ENCODE results near the gene RDH16. TPM values are rescaled to one million over a fixed set of nuclear protein-coding genes. Genes with fewer than 3 reads are reported as not detected.

RDH16 gene
- total and polyA plus RNA-seq, 2 experiments from 2014 or later: 0.52 to 0.66 TPM

GRCh38 chr12:56987011-56987410 lies 29.6 kb upstream of the RDH16 start:
- DNase-seq (ENCODE audit: low spot score) (no peak), ATAC-seq (no peak)
- Mint-ChIP-seq H3K9me3 (no peaks in the 10 kb centered on the region), H3K4me3 (no peak overlapping the region), H3K27me3 (ENCODE audit: insufficient read depth, low read depth, poor library complexity) (peaks cover 10% of the 10 kb centered on the region), H3K27ac (no peak overlapping the region), H3K36me3 (ENCODE audit: low read depth) (no peaks in the 10 kb centered on the region), H3K4me1 (peaks cover 16% of the 10 kb centered on the region)
- no peaks in the 10 kb centered on the region for H4K20me1 ChIP-seq (replicated peaks; ENCODE audit: insufficient read depth)
- no peak overlapping the region for H3K27ac ChIP-seq (ENCODE audit: low read depth)
- no peak overlapping the region for H3K4me3 ChIP-seq
- TF ChIP-seq POLR2AphosphoS5 (IDR thresholded peaks at IDR 0.05; ENCODE audit: low read depth): no peak
- TF ChIP-seq CREB1 (CRISPR knock-in tag; IDR thresholded peaks at IDR 0.05; ENCODE audit: low read depth): no peak
- TF ChIP-seq STAT1 (IDR thresholded peaks at IDR 0.05; ENCODE audit: unreplicated experiment): no peak
- TF ChIP-seq EZH2 (IDR thresholded peaks at IDR 0.05; ENCODE audit: low read depth, unreplicated experiment): no peak
- TF ChIP-seq ZNF331 (CRISPR knock-in tag; IDR thresholded peaks at IDR 0.05; ENCODE audit: low read depth): no peak
- no peak for TF ChIP-seq ZNF462 (CRISPR knock-in tag; IDR thresholded peaks at IDR 0.05)
- TF ChIP-seq, protein P1, sequence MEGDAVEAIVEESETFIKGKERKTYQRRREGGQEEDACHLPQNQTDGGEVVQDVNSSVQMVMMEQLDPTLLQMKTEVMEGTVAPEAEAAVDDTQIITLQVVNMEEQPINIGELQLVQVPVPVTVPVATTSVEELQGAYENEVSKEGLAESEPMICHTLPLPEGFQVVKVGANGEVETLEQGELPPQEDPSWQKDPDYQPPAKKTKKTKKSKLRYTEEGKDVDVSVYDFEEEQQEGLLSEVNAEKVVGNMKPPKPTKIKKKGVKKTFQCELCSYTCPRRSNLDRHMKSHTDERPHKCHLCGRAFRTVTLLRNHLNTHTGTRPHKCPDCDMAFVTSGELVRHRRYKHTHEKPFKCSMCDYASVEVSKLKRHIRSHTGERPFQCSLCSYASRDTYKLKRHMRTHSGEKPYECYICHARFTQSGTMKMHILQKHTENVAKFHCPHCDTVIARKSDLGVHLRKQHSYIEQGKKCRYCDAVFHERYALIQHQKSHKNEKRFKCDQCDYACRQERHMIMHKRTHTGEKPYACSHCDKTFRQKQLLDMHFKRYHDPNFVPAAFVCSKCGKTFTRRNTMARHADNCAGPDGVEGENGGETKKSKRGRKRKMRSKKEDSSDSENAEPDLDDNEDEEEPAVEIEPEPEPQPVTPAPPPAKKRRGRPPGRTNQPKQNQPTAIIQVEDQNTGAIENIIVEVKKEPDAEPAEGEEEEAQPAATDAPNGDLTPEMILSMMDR (conservative IDR thresholded peaks at IDR 0.05; ENCODE audit: low read depth in 2 of 2): no peak
- no peak for TF ChIP-seq ZNF114 (CRISPR knock-in tag; IDR thresholded peaks at IDR 0.05)
- no peak for TF ChIP-seq NANOG (IDR thresholded peaks at IDR 0.05; ENCODE audit: borderline replicate concordance)
- no peak for TF ChIP-seq JUNB (IDR thresholded peaks at IDR 0.05; ENCODE audit: unreplicated experiment)
- no peak for TF ChIP-seq ETS1 (IDR thresholded peaks at IDR 0.05)
- no peak for TF ChIP-seq EZH2phosphoT487 (IDR thresholded peaks at IDR 0.05; ENCODE audit: unreplicated experiment)
- no peak for TF ChIP-seq REST (IDR thresholded peaks at IDR 0.05; ENCODE audit: unreplicated experiment)
- no peaks in the 10 kb centered on the region for H3K27me3 ChIP-seq (ENCODE audit: insufficient read depth)
- peaks cover 6% of the 10 kb centered on the region; the same call in 1 of the 2 replicates for H3K9me2 ChIP-seq (ENCODE audit: insufficient read depth)
- no peaks in the 10 kb centered on the region for H3K79me2 ChIP-seq (replicated peaks; ENCODE audit: insufficient read depth)
- H2AFZ ChIP-seq: no peak overlapping the region; the same call in 1 of the 2 replicates
- peaks cover 10% of the 10 kb centered on the region for H3K4me1 ChIP-seq (ENCODE audit: insufficient read depth)
- no peaks in the 10 kb centered on the region for H3K36me3 ChIP-seq (ENCODE audit: insufficient read depth)
- H3K4me2 ChIP-seq: no peak overlapping the region
- H3F3A ChIP-seq (replicated peaks; ENCODE audit: low read depth): no peaks in the 10 kb centered on the region

Data from GM23338 (cell line).